HL-60/S4 (cell line): ENCODE results near the gene SFR1.
"Not testable (repeated sequence)": the region's sequence is repeated elsewhere in the genome, so short reads cannot be mapped to it uniquely, and the experiment has no call there.

Experiments
- in situ Hi-C: fragments of 300-500 bp; cut with MboI; formaldehyde crosslinking; loops from 2 replicates; pipeline ENCODE4 v1.14.3; 2022; ENCODE audit warnings: low sequenced_read_pairs

Gene SFR1

DNA sequence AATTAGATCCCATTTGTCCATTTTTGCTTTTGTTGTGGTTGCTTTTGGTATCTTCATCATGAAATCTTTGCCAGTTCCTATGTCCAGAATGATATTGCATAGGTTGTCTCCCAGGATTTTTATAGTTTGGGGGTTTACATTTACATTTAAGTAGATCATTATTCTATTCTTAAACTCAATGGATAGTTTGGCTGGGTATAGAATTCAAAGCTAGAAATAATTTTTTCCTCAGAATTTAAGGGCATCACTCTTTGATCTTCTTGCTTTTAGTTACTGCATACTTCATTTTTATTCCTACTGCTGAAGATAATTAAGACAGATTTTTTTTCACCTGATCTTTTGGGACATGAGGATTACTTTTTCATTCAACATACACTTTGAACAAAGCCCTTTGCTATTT is 29.8 kb downstream of the SFR1 start:
- in situ Hi-C loops, result no loop called here

DNA sequence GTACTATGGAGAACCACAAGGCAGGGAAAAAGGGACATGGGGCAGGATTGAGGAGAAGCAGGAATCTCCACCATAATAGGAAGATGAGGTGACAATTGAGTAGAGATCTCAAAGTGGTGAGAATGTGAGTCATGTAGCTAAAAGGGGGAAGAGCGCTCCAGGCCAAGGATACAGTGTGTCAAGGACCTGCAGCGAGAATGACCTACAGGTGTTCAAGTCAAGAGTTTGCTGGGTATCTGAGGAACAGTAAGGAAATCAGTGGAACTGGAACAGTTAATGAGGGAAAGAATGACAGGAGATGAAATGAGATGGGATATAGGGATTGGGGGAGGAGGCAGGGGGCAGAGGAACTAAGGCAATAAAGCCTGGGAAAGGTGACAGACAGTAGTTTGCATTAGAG is 33.6 kb downstream of the SFR1 start:
- in situ Hi-C loops, result no loop called here

DNA sequence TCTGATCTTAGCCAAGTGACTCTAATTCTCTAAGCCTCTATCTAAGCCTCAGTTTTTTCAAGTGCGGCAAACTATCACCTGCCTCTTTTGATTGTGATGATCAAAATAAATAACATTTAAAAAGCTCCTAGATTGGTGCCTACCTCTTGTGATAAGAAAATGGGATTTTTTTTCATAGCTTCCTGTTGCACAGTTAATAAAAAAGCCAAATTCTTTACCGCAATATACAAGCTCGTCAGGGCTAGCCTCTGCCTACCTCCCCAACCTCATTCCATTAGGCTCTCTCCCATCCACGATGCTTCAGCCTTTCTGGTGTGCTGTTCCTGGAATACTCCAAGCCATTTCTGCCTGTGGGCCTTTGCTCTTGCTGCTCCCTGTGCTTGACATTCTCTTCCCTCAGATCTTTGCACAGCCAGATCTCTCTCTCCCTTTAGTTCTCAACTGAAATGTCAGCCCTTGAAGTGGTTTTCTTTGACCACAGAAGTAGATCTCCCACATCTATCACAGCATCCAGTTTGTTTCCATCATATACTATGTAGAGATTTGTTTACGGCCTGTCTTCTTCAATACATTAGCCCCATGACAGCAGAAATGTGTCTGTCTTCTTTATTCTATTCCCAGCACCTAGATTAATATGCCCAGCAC is 48.8 kb downstream of the SFR1 start:
- in situ Hi-C loops, result no loop called here

DNA sequence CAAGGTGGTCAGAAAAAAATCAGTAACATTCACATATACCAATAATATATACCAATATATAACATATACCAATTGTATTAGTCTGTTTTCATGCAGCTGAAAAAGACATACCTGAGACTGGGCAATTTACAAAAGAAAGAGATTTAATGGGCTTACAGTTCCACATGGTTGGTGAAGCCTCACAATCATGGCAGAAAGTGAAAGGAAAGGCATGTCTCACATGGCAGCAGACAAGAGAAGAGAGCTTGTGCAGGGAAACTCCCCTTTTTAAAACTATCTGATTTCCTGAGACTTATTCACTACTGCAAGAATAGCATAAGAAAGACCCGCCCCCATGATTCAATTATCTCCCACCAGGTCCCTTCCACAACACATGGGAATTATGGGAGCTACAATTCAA is 52.2 kb downstream of the SFR1 start:
- in situ Hi-C loops, result not testable (repeated sequence)
